Epithelial cell of esophagus (primary cell): Measurements from ENCODE around the gene CHD9.
A peak's percentile ranks its signal among the peaks of the same experiment; 100 is the strongest.

Experiments
- DNase-seq: peaks from one replicate; pipeline ENCODE4 v3.0.0; 2010; ENCODE audit warnings: low read depth
- H3K4me3 ChIP-seq: 2 replicates; pipeline ENCODE4 v1.5.1; 2011; ENCODE audit warnings: mild to moderate bottlenecking, low read length, control low read depth
- TF ChIP-seq, protein P1 (sequence below): IDR thresholded peaks from 2 replicates; pipeline ENCODE4 v1.5.1; 2011; ENCODE audit warnings: low read depth, mild to moderate bottlenecking, low read length, control low read depth, inconsistent platforms; ENCODE audit not compliant: insufficient read depth; ENCODE audit errors: missing control alignments

CHD9 gene

DNA sequence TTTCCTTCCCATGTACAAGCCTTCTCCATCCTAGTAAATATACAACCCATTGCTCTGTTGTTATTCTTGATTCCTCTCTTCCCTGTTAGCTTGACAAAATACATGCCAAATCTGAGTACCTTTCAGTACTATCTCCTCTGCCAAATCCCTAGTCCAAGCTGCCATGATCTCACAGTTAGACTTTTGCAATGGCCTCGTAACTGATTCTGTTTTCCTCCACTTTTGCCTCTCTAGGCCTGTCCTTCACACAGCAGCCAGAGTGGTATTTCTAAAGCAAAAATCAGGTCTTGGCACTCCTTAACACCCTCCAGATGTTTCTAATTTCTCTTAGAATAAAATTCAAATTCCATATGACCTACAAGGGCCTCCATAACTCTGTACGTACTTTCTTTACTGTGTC, 226.5 kb downstream of the CHD9 start:
- DNase-seq, result no peak
- TF ChIP-seq, protein P1, sequence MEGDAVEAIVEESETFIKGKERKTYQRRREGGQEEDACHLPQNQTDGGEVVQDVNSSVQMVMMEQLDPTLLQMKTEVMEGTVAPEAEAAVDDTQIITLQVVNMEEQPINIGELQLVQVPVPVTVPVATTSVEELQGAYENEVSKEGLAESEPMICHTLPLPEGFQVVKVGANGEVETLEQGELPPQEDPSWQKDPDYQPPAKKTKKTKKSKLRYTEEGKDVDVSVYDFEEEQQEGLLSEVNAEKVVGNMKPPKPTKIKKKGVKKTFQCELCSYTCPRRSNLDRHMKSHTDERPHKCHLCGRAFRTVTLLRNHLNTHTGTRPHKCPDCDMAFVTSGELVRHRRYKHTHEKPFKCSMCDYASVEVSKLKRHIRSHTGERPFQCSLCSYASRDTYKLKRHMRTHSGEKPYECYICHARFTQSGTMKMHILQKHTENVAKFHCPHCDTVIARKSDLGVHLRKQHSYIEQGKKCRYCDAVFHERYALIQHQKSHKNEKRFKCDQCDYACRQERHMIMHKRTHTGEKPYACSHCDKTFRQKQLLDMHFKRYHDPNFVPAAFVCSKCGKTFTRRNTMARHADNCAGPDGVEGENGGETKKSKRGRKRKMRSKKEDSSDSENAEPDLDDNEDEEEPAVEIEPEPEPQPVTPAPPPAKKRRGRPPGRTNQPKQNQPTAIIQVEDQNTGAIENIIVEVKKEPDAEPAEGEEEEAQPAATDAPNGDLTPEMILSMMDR, result no peak

DNA sequence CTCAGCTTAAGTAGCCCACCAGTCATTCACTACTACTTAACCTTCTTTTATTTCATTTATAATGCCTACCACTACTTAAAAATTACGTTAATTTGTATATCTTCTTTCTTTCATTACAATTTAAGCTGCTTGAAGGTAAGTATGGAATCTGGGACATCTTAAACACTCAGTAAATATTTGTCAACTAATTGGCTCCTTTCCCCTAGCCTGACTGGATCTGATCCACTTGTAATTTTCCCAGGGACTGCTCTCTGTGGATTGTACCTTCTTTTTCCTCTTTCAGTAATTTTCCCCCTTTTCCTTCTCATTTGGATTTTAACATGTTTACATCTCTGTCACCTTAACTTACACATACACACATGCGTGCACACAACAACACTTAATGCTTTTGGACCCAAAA, 227.1 kb downstream of the CHD9 start:
- no peak for DNase-seq
- TF ChIP-seq, protein P1, result no peak

More for the DNA sequence above, 226.5 kb downstream of the CHD9 start:
- H3K4me3 ChIP-seq, result no peak overlapping the region

DNA sequence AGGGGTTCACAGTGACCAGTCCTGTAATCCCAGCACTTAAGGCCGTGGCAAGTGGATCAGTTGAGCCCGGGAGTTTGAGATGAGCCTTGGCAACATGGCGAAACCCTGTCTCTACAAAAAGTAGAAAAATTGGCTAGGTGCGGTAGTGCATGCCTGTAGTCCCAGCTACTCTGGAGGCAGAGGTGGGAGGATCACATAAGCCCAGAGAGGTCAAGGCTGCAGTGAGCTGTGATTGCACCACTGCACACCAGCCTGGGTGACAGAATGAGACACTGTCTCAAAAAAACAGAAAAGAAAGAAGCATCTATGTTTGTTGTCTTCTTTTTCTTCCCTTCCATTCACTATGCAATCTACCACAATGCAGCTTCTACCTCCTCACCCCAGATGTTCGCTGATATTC, 227.5 kb downstream of the CHD9 start:
- no peak overlapping the region for H3K4me3 ChIP-seq
- TF ChIP-seq, protein P1, result no peak
- no peak for DNase-seq

More for the DNA sequence above, 227.1 kb downstream of the CHD9 start:
- no peak overlapping the region for H3K4me3 ChIP-seq

DNA sequence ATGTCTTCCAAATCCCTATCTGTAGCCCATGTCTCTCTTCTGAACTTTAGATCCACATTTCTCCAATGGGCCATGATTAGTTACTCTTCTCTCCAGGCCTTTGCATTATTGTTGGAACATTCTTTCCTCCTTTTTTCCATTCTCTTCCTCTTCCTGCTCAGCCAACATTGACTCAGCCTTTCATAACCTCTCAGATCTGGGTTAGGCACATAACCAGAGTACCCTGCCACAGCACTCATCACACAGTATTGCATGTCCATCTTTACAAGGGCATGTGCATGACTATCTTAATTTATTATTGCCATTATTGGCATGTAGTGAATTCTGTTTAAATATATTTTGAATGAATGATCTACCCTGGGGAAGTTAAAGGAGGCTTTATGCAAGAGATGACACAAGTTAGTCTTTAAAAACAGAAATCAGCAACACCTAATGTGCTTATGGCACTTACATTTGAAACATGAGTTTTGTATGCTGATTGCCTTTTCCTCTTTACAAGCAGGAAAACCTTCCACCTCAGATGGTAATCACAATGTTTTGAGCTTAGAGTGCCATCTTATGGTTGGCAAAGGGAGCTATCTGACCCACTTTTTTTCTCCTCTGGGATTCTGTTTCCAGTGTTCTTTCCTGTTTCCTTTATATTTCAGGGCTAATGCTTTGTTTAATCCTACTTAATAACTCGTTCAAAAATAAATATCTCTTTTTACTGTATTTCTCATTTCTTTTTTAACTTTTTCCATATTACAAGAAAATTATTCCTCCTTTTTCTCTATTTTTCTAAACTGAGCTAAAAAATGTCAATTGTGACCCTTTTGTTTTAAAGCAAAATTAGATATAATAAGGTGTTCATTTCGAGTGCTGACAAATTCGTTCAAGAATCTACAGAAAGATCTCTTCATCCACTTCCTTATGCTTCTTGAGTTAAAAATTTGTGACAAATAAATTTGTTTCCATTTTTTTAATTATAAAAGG, 228.5 kb downstream of the CHD9 start:
- peak; percentile 51 for DNase-seq

DNA sequence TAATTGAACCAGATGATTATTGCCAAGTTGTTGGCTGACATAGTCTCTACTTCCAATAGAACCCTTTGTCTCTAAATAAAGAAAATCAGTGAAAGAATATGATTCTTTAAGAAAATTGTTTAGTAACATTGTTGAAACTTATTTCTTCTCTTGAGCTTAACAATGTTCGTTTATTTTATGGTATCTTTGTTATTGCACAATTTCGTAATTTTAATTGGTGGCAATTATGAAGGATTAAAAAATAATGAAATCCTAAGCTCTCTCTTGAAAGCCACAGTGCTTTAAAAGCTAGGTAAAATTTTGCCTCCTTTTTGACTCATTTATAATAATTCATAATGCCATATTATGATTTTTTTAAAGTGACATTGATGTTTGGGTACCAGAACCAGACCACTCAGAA, 230.4 kb downstream of the CHD9 start:
- TF ChIP-seq, protein P1, result no peak
- DNase-seq, result no peak
- H3K4me3 ChIP-seq, result no peak overlapping the region

More for the DNA sequence above, 228.5 kb downstream of the CHD9 start:
- TF ChIP-seq, protein P1, result peak; percentile 70
- no peak overlapping the region for H3K4me3 ChIP-seq

DNA sequence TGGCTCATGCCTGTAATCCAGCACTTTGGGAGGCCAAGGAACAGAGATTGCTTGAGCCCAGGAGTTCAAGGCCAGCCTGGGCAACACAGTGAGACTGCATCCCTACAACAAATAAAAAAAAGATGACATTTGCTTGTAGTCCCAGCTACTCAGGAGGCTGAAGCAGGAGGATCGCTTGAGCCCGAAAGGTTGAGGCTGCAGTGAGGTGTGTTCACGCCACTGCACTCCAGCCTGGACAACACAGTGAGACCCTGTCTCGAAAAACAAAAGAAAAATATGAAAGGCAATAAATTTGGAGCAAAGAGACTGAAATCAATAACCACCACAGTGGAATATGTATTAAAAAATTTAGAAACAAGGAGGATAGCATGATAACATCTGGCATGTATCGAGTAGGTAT, 235.7 kb downstream of the CHD9 start:
- TF ChIP-seq, protein P1, result no peak
- H3K4me3 ChIP-seq, result no peak overlapping the region
- no peak for DNase-seq
